ENCODE data around the gene ABCA4.

The ABCA4 gene

DNA sequence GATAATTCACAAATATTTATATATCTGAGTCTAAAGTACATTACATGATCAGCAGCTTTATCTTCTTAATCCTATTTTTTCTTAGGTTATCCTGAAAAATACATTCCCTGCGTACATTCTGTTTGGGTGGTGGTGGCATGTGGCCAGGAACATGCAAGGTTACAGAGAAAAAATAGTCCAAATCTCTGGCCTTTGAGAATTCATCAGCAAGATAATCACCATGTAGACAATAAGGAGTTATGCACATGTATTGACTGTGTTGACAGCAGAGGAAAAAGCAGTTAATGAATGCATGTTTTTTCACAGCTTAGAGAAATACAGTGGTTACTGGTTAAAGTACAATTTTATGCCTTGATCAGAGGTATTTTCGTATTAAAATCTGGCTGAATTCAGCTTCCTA, 49.0 kb downstream of the ABCA4 start:
- no peaks in the 10 kb centered on the region for H3K36me3 ChIP-seq (replicated peaks)
- TF ChIP-seq, protein P1, sequence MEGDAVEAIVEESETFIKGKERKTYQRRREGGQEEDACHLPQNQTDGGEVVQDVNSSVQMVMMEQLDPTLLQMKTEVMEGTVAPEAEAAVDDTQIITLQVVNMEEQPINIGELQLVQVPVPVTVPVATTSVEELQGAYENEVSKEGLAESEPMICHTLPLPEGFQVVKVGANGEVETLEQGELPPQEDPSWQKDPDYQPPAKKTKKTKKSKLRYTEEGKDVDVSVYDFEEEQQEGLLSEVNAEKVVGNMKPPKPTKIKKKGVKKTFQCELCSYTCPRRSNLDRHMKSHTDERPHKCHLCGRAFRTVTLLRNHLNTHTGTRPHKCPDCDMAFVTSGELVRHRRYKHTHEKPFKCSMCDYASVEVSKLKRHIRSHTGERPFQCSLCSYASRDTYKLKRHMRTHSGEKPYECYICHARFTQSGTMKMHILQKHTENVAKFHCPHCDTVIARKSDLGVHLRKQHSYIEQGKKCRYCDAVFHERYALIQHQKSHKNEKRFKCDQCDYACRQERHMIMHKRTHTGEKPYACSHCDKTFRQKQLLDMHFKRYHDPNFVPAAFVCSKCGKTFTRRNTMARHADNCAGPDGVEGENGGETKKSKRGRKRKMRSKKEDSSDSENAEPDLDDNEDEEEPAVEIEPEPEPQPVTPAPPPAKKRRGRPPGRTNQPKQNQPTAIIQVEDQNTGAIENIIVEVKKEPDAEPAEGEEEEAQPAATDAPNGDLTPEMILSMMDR (IDR thresholded peaks at IDR 0.05; ENCODE audit: low read depth, low read length, missing control alignments): no peak
- in situ Hi-C loops (cut with HindIII; ENCODE audit: low pct_ligation_motif_present, low sequenced_read_pairs): no loop called here
- DNase-seq: no peak
- no peaks in the 10 kb centered on the region for H3K27me3 ChIP-seq (replicated peaks)
- H3K4me3 ChIP-seq (ENCODE audit: low read depth, low read length): no peak overlapping the region
- peak overlapping the region; percentile 48 for H3K27ac ChIP-seq

GRCh38 chr1:94071391-94071790, 49.6 kb downstream of the ABCA4 start:
- Histone ChIP-seq H3K36me3 (replicated peaks) (no peaks in the 10 kb centered on the region), H3K4me3 (ENCODE audit: low read depth, low read length) (no peak overlapping the region), H3K27ac (no peak overlapping the region), H3K27me3 (replicated peaks) (no peaks in the 10 kb centered on the region)
- in situ Hi-C loops (cut with HindIII; ENCODE audit: low pct_ligation_motif_present, low sequenced_read_pairs): no loop called here
- DNase-seq: no peak
- TF ChIP-seq, protein P1 (IDR thresholded peaks at IDR 0.05; ENCODE audit: low read depth, low read length, missing control alignments): no peak

DNA sequence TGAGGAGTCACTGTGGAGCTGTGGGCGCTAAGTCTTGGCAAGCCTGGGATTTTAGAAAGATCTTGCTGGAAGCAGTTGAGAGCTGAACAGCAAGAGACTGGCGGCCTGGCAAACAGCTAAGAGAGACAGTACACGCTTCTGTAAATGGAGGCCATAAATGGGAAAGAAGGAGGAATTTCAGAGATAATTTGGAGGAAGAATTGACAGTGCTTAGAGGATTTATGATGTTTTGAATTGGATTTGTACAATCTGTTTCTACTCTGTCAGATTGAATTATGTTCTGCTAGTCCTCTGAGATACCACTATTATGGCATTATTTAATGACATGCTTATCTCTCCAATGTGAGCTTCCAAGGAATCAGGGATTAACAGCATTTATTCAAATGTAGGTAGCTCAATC, 50.1 kb downstream of the ABCA4 start:
- TF ChIP-seq, protein P1 (IDR thresholded peaks at IDR 0.05; ENCODE audit: low read depth, low read length, missing control alignments): no peak
- in situ Hi-C loops (cut with HindIII; ENCODE audit: low pct_ligation_motif_present, low sequenced_read_pairs): no loop called here
- H3K27me3 ChIP-seq (replicated peaks): no peaks in the 10 kb centered on the region

GRCh38 chr1:94069919-94070285, 51.0 kb downstream of the ABCA4 start:
- Histone ChIP-seq H3K4me3 (ENCODE audit: low read depth, low read length) (no peak overlapping the region), H3K27ac (peak overlapping the region; percentile 92), H3K36me3 (replicated peaks) (no peaks in the 10 kb centered on the region), H3K27me3 (replicated peaks) (no peaks in the 10 kb centered on the region)
- in situ Hi-C loops (cut with HindIII; ENCODE audit: low pct_ligation_motif_present, low sequenced_read_pairs): no loop called here
- DNase-seq: no peak
- TF ChIP-seq, protein P1 (IDR thresholded peaks at IDR 0.05; ENCODE audit: low read depth, low read length, missing control alignments): no peak

More for the DNA sequence above, 50.1 kb downstream of the ABCA4 start:
- Histone ChIP-seq H3K36me3 (replicated peaks) (no peaks in the 10 kb centered on the region), H3K4me3 (ENCODE audit: low read depth, low read length) (no peak overlapping the region), H3K27ac (no peak overlapping the region)
- no peak for DNase-seq

- DNase-seq: peak; percentile 85
- H3K4me3 ChIP-seq (ENCODE audit: low read depth, low read length): no peak overlapping the region
- in situ Hi-C loops (cut with HindIII; ENCODE audit: low pct_ligation_motif_present, low sequenced_read_pairs): no loop called here
- TF ChIP-seq, protein P1 (IDR thresholded peaks at IDR 0.05; ENCODE audit: low read depth, low read length, missing control alignments): no peak
- H3K27ac ChIP-seq: peak overlapping the region; percentile 92
- H3K27me3 ChIP-seq (replicated peaks): no peaks in the 10 kb centered on the region
- no peaks in the 10 kb centered on the region for H3K36me3 ChIP-seq (replicated peaks)
These were observed 51.7 kb downstream of the ABCA4 start for GRCh38 chr1:94068999-94069918.
